RWPE1 (cell line): ENCODE results near the gene DYNLT1.

ENCODE experiments used
- CTCF ChIA-PET: fragments of 350-600 bp; sonication (Branson Sonifier 250); formaldehyde crosslinking; extraction: SDS; loops from one replicate; lab custom pipeline; 2021; lab: Yijun Ruan, JAX
- POLR2A ChIA-PET: fragments of 400-600 bp; formaldehyde crosslinking; extraction: SDS; loops from one replicate; lab custom pipeline; 2020; ENCODE audit warnings: antibody characterized with exemption; ENCODE audit not compliant: low non-redundant PET; lab: Yijun Ruan, JAX
- DNase-seq: peaks from one replicate; pipeline ENCODE4 v3.0.0; 2012; ENCODE audit warnings: low spot score
- H3K27ac ChIP-seq: fragments of 450-650 bp; 2 replicates; pipeline ENCODE4 v1.5.1; 2017
- TF ChIP-seq, protein P1 (sequence below): fragments of 450-650 bp; conservative IDR thresholded peaks from 2 replicates; pipeline ENCODE4 v1.5.1; 2017; ENCODE audit warnings: low read depth, mild to moderate bottlenecking

Gene DYNLT1

DNA sequence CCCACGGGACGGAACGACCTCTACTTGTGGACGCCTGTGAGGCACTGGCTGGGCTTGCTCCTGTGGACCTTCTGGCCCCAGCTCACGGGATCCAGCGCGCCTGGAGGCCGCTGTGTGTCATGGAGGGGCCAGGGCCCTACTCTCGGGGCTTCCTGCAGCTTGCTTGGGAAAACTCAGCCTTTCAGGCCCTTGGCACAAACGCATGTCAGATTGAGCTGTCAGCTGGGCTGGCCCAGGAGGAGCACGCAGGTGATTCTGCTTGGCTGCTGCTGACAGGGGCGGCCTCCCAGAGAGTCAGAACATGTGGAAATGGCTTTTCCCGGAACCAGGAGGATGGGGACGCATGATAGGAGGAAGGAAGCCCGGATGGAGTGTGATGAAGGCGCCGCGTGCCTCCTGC, 44.9 kb downstream of the DYNLT1 start:
- CTCF ChIA-PET, result interaction anchor here (0.6 kb wide), 1 partner anchor 28 kb away, joined by 3 read pairs; no protein-coding TSS in a partner anchor
- POLR2A ChIA-PET, result no interaction called here
- TF ChIP-seq, protein P1, sequence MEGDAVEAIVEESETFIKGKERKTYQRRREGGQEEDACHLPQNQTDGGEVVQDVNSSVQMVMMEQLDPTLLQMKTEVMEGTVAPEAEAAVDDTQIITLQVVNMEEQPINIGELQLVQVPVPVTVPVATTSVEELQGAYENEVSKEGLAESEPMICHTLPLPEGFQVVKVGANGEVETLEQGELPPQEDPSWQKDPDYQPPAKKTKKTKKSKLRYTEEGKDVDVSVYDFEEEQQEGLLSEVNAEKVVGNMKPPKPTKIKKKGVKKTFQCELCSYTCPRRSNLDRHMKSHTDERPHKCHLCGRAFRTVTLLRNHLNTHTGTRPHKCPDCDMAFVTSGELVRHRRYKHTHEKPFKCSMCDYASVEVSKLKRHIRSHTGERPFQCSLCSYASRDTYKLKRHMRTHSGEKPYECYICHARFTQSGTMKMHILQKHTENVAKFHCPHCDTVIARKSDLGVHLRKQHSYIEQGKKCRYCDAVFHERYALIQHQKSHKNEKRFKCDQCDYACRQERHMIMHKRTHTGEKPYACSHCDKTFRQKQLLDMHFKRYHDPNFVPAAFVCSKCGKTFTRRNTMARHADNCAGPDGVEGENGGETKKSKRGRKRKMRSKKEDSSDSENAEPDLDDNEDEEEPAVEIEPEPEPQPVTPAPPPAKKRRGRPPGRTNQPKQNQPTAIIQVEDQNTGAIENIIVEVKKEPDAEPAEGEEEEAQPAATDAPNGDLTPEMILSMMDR, result no peak

DNA sequence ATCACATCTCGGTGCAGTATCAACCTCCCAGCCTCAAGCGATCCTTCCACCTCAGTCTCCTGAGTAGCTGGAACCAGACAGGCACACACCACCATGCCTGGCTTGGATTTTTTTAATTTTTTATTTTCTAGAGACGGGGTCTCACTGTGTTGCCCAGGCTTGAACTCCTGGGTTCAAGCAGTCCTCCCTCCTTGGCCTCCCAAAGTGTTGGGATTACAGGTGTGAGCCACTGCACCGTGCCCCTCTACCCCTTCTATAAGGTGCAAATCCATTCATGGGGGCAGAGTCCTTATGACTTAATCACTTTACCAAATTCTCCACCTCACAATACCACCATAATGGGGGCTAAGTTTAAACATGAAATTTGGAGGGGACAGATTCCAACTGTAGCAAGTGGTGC, 47.0 kb downstream of the DYNLT1 start:
- CTCF ChIA-PET, result interaction anchor here (0.6 kb wide), 1 partner anchor 1481 kb away, joined by 3 read pairs; no protein-coding TSS in a partner anchor
- DNase-seq, result no peak
- H3K27ac ChIP-seq, result no peak overlapping the region
- POLR2A ChIA-PET, result no interaction called here
- TF ChIP-seq, protein P1, result no peak

More for the DNA sequence above, 44.9 kb downstream of the DYNLT1 start:
- no peak for DNase-seq
- H3K27ac ChIP-seq, result no peak overlapping the region

DNA sequence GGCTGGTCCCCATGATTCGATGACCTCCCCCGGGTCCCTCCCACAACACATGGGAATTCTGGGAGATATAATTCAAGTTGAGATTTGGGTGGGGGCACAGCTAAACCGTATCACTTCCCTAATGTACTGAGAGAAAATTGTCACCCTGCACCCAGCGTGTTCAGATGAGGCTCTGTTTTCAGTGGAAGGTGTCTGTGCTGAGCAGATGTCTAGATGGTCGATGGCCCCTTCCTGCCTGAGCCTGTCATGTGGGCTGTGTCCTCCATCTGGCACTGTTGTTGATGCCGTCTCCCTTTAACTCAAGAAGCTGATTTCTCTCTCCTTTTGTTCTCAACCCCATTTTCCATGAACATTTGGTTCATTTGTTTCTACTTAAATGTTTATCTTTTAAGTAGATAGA, 47.7 kb downstream of the DYNLT1 start:
- TF ChIP-seq, protein P1, result no peak
- H3K27ac ChIP-seq, result no peak overlapping the region
- ChIA-PET CTCF (interaction anchor here (0.6 to 0.9 kb wide), 2 partner anchors 24 to 1481 kb away, joined by 3 read pairs; no protein-coding TSS in a partner anchor), POLR2A (interaction anchor here (0.7 kb wide), 1 partner anchor 41 kb away, joined by 3 read pairs; no protein-coding TSS in a partner anchor)
- DNase-seq, result no peak

DNA sequence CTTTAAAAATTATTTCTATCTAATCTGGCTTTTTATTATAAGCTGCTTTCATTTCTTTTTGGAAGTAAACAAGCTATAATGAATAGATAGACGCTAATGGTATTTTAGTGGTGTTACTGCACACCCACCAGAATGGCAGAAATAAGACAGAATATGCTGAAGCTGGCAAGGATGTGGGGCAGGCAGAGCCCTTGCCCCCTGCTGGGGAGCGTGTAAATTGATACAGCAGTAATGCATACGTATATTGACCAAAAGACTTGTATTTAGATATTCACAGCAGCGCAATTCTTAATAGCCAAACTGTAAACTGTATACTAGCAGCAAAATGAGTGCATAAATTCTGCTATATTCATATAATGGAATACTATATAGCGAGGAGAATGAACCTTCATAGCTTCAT, 49.3 kb downstream of the DYNLT1 start:
- CTCF ChIA-PET, result interaction anchor here (0.6 to 1.1 kb wide), 3 partner anchors 24 to 375 kb away, joined by 3 to 4 read pairs (median 3); no protein-coding TSS in a partner anchor
- peak; percentile 5 for DNase-seq
- TF ChIP-seq, protein P1, result no peak
- H3K27ac ChIP-seq, result no peak overlapping the region
- POLR2A ChIA-PET, result no interaction called here

GRCh38 chr6:158593670-158594069, 50.9 kb downstream of the DYNLT1 start:
- TF ChIP-seq, protein P1, result no peak
- ChIA-PET POLR2A (no interaction called here), CTCF (interaction anchor here (0.6 kb wide), 1 partner anchor 39 kb away, joined by 3 read pairs; no protein-coding TSS in a partner anchor)
- no peak for DNase-seq
- H3K27ac ChIP-seq, result no peak overlapping the region

- CTCF ChIA-PET, result interaction anchor here (0.6 to 0.7 kb wide), 2 partner anchors 23 to 371 kb away, joined by 3 read pairs; no protein-coding TSS in a partner anchor
- DNase-seq, result no peak
- no peak overlapping the region for H3K27ac ChIP-seq
- POLR2A ChIA-PET, result no interaction called here
- TF ChIP-seq, protein P1, result no peak
These were observed 52.7 kb downstream of the DYNLT1 start for GRCh38 chr6:158591810-158592209.
